CD4-positive, alpha-beta T cell (primary cell): ENCODE measurements around the gene FUT7. TPM values are rescaled to one million over a fixed set of nuclear protein-coding genes. Genes with fewer than 3 reads are reported as not detected.

Experiments used
- ATAC-seq: fragments of 200-7000 bp; cut with Tn5 transposase; one replicate; pipeline ENCODE4 v1.10.0; 2022; ENCODE audit warnings: mild to moderate bottlenecking; ENCODE audit not compliant: poor library complexity
- CTCF ChIA-PET: fragments of 350-600 bp; sonication (Branson Sonifier 250); formaldehyde crosslinking; loops from one replicate; lab custom pipeline; 2021; ENCODE audit warnings: antibody characterized with exemption, inconsistent platforms; lab: Charles Lee
- POLR2A ChIA-PET: fragments of 350-600 bp; sonication (Branson Sonifier 250); formaldehyde crosslinking; loops from one replicate; lab custom pipeline; 2021; ENCODE audit warnings: antibody characterized with exemption, inconsistent platforms; lab: Charles Lee
- DNase-seq, 14 experiments: peaks; one replicate each; pipeline ENCODE4 v3.0.0-alpha.2; 2013 to 2020; ENCODE audit warnings: mixed read lengths in 2 of 14
- H3K27ac ChIP-seq, 2 donors: one replicate each; pipeline versions ENCODE4 v1.5.1 to v1.7.0; 2013; ENCODE audit warnings: low read length in 2 of 2, low read depth in 1 of 2, mild to moderate bottlenecking in 1 of 2
- H3K27me3 ChIP-seq, 2 experiments: 1 replicate in 1 of 2; 2 replicates in 1 of 2; pipeline versions ENCODE4 v1.6.1 to v1.7.0; 2013; ENCODE audit warnings: low read length in 2 of 2, control low read depth in 1 of 2, mild to moderate bottlenecking in 1 of 2, moderate library complexity in 1 of 2; ENCODE audit not compliant: insufficient read depth in 2 of 2, control insufficient read depth in 1 of 2
- H3K36me3 ChIP-seq: one replicate; pipeline ENCODE4 v1.6.1; 2013; ENCODE audit warnings: low read length, control low read depth; ENCODE audit not compliant: insufficient read depth
- H3K4me1 ChIP-seq: one replicate; pipeline ENCODE4 v1.6.1; 2013; ENCODE audit warnings: low read length, control low read depth; ENCODE audit not compliant: insufficient read depth
- H3K4me3 ChIP-seq: one replicate; pipeline ENCODE4 v1.5.1; 2013; ENCODE audit warnings: mild to moderate bottlenecking, low read length, moderate library complexity
- H3K9me3 ChIP-seq, 2 experiments: 1 replicate in 1 of 2; 2 replicates in 1 of 2; pipeline versions ENCODE4 v1.6.1 to v1.7.0; 2013; ENCODE audit warnings: low read length in 2 of 2, mild to moderate bottlenecking in 2 of 2, control low read depth in 1 of 2, moderate library complexity in 1 of 2; ENCODE audit not compliant: control insufficient read depth in 1 of 2, insufficient read depth in 1 of 2
- H3K27ac Mint-ChIP-seq: one replicate; pipeline ENCODE4 v1.8.0; 2020; ENCODE audit warnings: mixed read lengths
- H3K27me3 Mint-ChIP-seq: one replicate; pipeline ENCODE4 v1.8.0; 2021; ENCODE audit warnings: mixed read lengths
- H3K36me3 Mint-ChIP-seq: one replicate; pipeline ENCODE4 v1.8.0; 2021; ENCODE audit warnings: low read depth, mixed read lengths
- H3K4me1 Mint-ChIP-seq: one replicate; pipeline ENCODE4 v1.8.0; 2021; ENCODE audit warnings: low read depth, mixed read lengths
- H3K4me3 Mint-ChIP-seq: one replicate; pipeline ENCODE4 v1.8.0; 2020; ENCODE audit warnings: mild to moderate bottlenecking, mixed read lengths
- H3K9me3 Mint-ChIP-seq: one replicate; pipeline ENCODE4 v1.8.0; 2020; ENCODE audit warnings: mixed read lengths
- intact Hi-C, 2 experiments: fragments of 100-400 bp; cut with DNase I in 1 of 2; cut with micrococcal nuclease in 1 of 2; formaldehyde crosslinking; loops; one replicate each; pipeline versions ENCODE4 v1.15.1 to v1.9.0; 2023 to 2025; cut with DNase I, micrococcal nuclease
- total RNA-seq, 174 experiments: library from RNA in 2 of 174; stranded (reverse) in 2 of 174; gene quantifications; one replicate each; pipeline ENCODE4 v1.2.3 and lab custom pipeline; 2021 to 2026
- TF ChIP-seq, protein P1 (sequence below): fragments of 200-600 bp; IDR thresholded peaks from one replicate; pipeline ENCODE4 v1.8.0; 2022; ENCODE audit warnings: antibody characterized with exemption, mild to moderate bottlenecking

Gene FUT7
- total RNA-seq, 2 experiments from 2014 or later: 1.7 to 1.8 TPM

DNA sequence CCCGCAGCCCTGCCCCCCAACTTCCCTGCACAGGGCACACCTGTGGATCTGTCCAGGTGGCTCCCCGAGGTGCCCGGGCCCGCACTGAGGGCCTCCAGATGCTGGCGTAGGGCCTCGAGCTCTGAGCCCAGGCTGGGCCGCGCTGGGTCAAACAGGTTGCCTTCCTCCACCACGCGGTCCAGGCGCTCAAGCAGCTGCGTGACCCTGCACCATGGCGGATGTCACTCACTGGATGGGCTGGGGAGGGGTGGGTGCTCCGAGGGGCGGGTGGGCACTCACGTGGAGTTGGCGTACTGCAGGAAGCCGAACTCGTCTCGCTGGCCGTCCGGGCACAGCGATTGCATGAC is 9.3 kb downstream of the FUT7 start:
- ATAC-seq (no peak), DNase-seq (no peak)
- no peaks in the 10 kb centered on the region for H3K27me3 ChIP-seq
- intact Hi-C loops: no loop called here
- H3K27me3 Mint-ChIP-seq: no peaks in the 10 kb centered on the region
- TF ChIP-seq, protein P1, sequence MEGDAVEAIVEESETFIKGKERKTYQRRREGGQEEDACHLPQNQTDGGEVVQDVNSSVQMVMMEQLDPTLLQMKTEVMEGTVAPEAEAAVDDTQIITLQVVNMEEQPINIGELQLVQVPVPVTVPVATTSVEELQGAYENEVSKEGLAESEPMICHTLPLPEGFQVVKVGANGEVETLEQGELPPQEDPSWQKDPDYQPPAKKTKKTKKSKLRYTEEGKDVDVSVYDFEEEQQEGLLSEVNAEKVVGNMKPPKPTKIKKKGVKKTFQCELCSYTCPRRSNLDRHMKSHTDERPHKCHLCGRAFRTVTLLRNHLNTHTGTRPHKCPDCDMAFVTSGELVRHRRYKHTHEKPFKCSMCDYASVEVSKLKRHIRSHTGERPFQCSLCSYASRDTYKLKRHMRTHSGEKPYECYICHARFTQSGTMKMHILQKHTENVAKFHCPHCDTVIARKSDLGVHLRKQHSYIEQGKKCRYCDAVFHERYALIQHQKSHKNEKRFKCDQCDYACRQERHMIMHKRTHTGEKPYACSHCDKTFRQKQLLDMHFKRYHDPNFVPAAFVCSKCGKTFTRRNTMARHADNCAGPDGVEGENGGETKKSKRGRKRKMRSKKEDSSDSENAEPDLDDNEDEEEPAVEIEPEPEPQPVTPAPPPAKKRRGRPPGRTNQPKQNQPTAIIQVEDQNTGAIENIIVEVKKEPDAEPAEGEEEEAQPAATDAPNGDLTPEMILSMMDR: no peak
- no peak overlapping the region for H3K27ac ChIP-seq
- peaks cover 13% of the 10 kb centered on the region for H3K4me1 Mint-ChIP-seq
- ChIA-PET CTCF (interaction anchor here (1.1 kb wide), 1 partner anchor 12 kb away, joined by 6 read pairs; no protein-coding TSS in a partner anchor), POLR2A (interaction anchor here (1.0 to 1.5 kb wide), 2 partner anchors 13 to 30 kb away, joined by 3 to 6 read pairs; partner anchors contain the start of gene PAXX)
- H3K4me3 Mint-ChIP-seq: no peak overlapping the region
- H3K9me3 Mint-ChIP-seq: no peaks in the 10 kb centered on the region
- H3K36me3 ChIP-seq: peaks cover 12% of the 10 kb centered on the region
- H3K9me3 ChIP-seq: no peaks in the 10 kb centered on the region
- H3K4me1 ChIP-seq: peaks cover 40% of the 10 kb centered on the region
- no peak overlapping the region for H3K4me3 ChIP-seq
- no peaks in the 10 kb centered on the region for H3K36me3 Mint-ChIP-seq
- H3K27ac Mint-ChIP-seq: no peak overlapping the region

DNA sequence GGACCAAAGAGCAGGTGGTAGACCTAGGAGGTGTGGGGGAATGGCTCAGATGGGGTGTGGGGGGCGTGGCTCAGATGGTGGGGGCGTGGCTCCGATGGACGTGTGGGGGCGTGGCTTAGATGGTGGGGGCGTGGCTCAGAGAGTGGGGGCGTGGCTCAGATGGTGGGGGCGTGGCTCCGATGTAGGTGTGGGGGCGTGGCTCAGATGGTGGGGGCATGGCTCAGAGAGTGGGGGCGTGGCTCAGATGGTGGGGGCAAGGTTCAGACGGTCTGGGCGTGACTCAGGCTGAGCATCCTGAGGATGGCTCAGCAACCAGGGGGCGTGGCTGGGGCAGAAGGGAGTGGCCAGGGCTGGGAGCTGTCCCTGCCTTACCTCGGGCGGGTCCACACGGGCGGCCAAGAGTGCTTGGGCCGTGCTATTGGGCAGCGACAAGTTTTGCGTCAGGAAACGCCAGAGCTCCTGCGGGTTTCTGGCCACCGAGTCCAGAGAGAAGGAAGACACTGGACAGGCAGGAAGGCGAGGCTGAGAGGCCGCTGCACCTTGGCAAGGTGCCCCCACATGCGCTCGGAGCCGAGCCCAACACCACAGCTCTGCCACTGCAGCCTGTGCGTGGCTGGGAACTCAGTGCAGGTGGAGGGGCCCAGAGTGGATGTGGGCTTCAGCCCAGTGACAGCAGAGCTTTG is 9.8 kb downstream of the FUT7 start:
- Mint-ChIP-seq H3K4me1 (peaks cover 10% of the 10 kb centered on the region), H3K27me3 (no peaks in the 10 kb centered on the region), H3K36me3 (peaks cover under 1% of the 10 kb centered on the region), H3K9me3 (no peaks in the 10 kb centered on the region), H3K27ac (no peak overlapping the region), H3K4me3 (peak overlapping the region; percentile 54)
- intact Hi-C loops: no loop called here
- peak; percentile 44 to 90 (median 65) for DNase-seq
- Histone ChIP-seq H3K9me3 (no peaks in the 10 kb centered on the region), H3K36me3 (peaks cover 18% of the 10 kb centered on the region), H3K27ac (no peak overlapping the region), H3K4me1 (peaks cover 35% of the 10 kb centered on the region), H3K27me3 (no peaks in the 10 kb centered on the region), H3K4me3 (no peak overlapping the region)
- peak; percentile 86 for ATAC-seq
- ChIA-PET POLR2A (interaction anchor here (1.0 to 1.5 kb wide), 2 partner anchors 13 to 29 kb away, joined by 3 to 6 read pairs; partner anchors contain the start of gene PAXX), CTCF (interaction anchor here (1.1 kb wide), 2 partner anchors 13 kb away, joined by 5 to 6 read pairs; no protein-coding TSS in a partner anchor)
- TF ChIP-seq, protein P1: no peak

DNA sequence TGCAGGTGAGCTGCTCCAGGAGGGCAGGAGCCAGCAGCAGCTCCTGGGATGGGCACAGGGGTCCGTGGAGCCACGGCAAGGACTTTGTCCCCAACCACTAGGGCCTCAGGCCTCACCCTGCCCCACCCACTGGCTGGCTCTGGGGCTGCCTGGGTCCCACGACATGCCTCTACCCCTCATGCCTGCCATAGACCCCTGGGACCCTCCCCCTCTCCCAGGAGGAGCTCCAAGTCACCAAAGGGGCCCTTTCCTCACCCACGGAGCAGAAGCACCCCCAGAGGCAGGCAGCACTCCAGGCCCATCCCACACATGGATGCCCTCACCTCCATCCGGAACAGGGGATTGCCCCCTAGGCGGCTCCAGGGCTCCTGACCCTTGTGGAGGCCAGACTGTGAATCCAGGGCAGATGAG is 10.3 kb downstream of the FUT7 start:
- ATAC-seq (no peak), DNase-seq (no peak)
- Mint-ChIP-seq H3K27ac (no peak overlapping the region), H3K9me3 (no peaks in the 10 kb centered on the region), H3K27me3 (no peaks in the 10 kb centered on the region), H3K36me3 (peaks cover 5% of the 10 kb centered on the region), H3K4me1 (peaks cover 6% of the 10 kb centered on the region), H3K4me3 (no peak overlapping the region)
- ChIA-PET CTCF (interaction anchor here (1.1 kb wide), 1 partner anchor 14 kb away, joined by 5 read pairs; no protein-coding TSS in a partner anchor), POLR2A (no interaction called here)
- Histone ChIP-seq H3K27ac (no peak overlapping the region), H3K4me3 (no peak overlapping the region), H3K27me3 (no peaks in the 10 kb centered on the region), H3K4me1 (peaks cover 30% of the 10 kb centered on the region), H3K9me3 (no peaks in the 10 kb centered on the region), H3K36me3 (peaks cover 23% of the 10 kb centered on the region)
- TF ChIP-seq, protein P1: no peak
- intact Hi-C loops: no loop called here
